ENCODE data around the gene SNAPIN. TPM values are rescaled to one million over a fixed set of nuclear protein-coding genes. Genes with fewer than 3 reads are reported as not detected.

The SNAPIN gene, protein sequence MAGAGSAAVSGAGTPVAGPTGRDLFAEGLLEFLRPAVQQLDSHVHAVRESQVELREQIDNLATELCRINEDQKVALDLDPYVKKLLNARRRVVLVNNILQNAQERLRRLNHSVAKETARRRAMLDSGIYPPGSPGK
- total RNA-seq (2021; ENCODE audit: unreplicated experiment) (39.1 TPM), Bru-seq, nascent RNA (percentile 76 among the genes with signal in this experiment), BruChase-seq, experiment 1, labeled RNA remaining after a 6-hour chase (percentile 86 among the genes with signal in this experiment), BruChase-seq, experiment 2, labeled RNA remaining after a 2-hour chase (percentile 84 among the genes with signal in this experiment)
- 25.9 and 36.2 TPM in 2 replicates for polyA plus RNA-seq (2012)
- long read RNA-seq, transcript SNAPIN-201 (4 exons, 1,030 nt) = major isoform, 66 of 73 reads
- long read RNA-seq, partial matches to known transcripts = 0 of 73 reads
- long read RNA-seq, other reads (novel, unspliced or antisense) = 2 of 73 reads

DNA sequence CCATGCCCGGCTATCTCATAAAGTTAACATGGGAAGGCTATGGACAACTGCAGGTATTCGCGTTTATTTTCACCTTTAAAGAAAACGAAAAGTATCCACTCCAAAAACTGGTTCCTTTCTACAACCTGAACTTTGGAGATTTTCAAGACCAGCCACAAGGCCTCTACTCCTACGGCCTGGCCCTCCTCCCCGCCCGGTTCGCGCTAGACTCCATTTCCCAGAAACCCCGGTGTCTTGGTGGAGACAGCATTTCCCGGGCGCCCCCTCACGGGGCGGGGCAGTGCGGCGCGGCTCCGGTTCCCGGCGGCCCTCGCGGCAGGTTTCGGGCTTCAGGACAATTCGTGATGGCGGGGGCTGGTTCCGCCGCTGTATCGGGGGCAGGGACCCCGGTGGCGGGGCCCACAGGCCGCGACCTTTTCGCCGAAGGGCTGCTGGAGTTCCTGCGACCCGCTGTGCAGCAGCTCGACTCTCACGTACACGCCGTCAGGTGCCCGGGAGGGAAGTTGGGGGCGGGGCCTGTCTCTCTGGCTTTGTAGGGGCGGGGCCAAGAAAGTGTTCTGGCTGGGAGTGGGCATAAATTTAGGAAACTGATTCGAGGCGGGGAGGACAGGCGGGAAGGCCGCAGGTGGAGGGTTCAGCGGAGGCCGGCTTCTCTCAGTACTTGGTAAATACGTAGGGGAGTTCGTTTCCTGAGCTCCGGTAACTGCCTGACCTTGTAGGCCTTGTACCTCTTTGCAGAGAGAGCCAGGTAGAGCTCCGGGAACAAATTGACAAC lies at the start of gene SNAPIN:
TSS of gene SNAPIN (plus strand) at position 304 of the 775 bp plus-strand sequence. CDS start at position 345, 41 bp downstream.
- Histone ChIP-seq H3K79me2 (ENCODE audit: insufficient read depth, low read length) (peaks cover 12% of the 10 kb centered on the region), H3K9me3 (ENCODE audit: control insufficient read depth in 1 of 2, insufficient read depth in 1 of 2, low read depth in 1 of 2, low read length in 2 of 2) (no peaks in the 10 kb centered on the region), H3K4me1 (ENCODE audit: control insufficient read depth in 1 of 2, insufficient read depth in 2 of 2, low read length in 2 of 2) (peaks cover 10 to 22% of the 10 kb centered on the region in 2 experiments; a peak in 3 of 4 replicates), H3K4me3 (replicated peaks in 1 of 2; ENCODE audit: low read depth in 1 of 2, low read length in 2 of 2) (peak within 1 kb of the TSS; percentile 73 to 88), H3K9me2 (ENCODE audit: insufficient read depth) (no peaks in the 10 kb centered on the region), H3K27me3 (ENCODE audit: insufficient read depth, low read length) (no peaks in the 10 kb centered on the region), H2AFZ (ENCODE audit: low read depth, low read length, poor library complexity, severe bottlenecking) (no peak within 1 kb of the TSS), H3K36me3 (ENCODE audit: control insufficient read depth in 1 of 2, insufficient read depth in 2 of 2, low read length in 2 of 2) (peaks cover 22 to 27% of the 10 kb centered on the region in 2 experiments; a peak in 3 of 4 replicates), H3K4me2 (ENCODE audit: low read length) (peak within 1 kb of the TSS; percentile 79), H3K9ac (ENCODE audit: low read length) (peak within 1 kb of the TSS; percentile 67), H3K27ac (ENCODE audit: low read depth, low read length) (peak within 1 kb of the TSS; percentile 80), H4K20me1 (ENCODE audit: insufficient read depth) (no peaks in the 10 kb centered on the region; the same call in 1 of the 2 replicates)
- BruUV-seq (replicated peaks) = TSS peak; percentile 72
- RAD21 ChIA-PET (ENCODE audit: low non-redundant PET in 1 of 2, low total read pairs in 2 of 2, uncharacterized antibody in 2 of 2, unreplicated experiment in 2 of 2) = no interaction called here
- ATAC-seq (peak; percentile 95), DNase-seq (ENCODE audit: low read depth, low spot score) (peak; percentile 69)
- intact Hi-C loops (cut with micrococcal nuclease) = no loop called here
- POLR2A ChIA-PET = interaction anchor here (0.9 to 1.7 kb wide), 5 partner anchors 10 to 117 kb away, joined by 3 to 8 read pairs (median 3); partner anchors contain the start of genes CHTOP and SLC27A3
- CTCF ChIA-PET = interaction anchor here (1.6 kb wide), 1 partner anchor 86 kb away, joined by 5 read pairs; no protein-coding TSS in a partner anchor
- no peak for TF ChIP-seq FOSL1 (IDR thresholded peaks at IDR 0.05; ENCODE audit: low read depth)
- no peak for TF ChIP-seq JUND (IDR thresholded peaks at IDR 0.05)
- TF ChIP-seq ZNF274 (IDR thresholded peaks at IDR 0.05; ENCODE audit: low read depth, low read length) = no peak
- TF ChIP-seq YY1 (IDR thresholded peaks at IDR 0.05; ENCODE audit: extremely low read depth, insufficient replicate concordance, low read depth, low read length) = peak; percentile 84
- TF ChIP-seq EZH2phosphoT487 (IDR thresholded peaks at IDR 0.05; ENCODE audit: borderline replicate concordance) = no peak
- peak; percentile 48; the same call in 1 of the 2 replicates for TF ChIP-seq SP1 (IDR thresholded peaks at IDR 0.05; ENCODE audit: low read depth)
- peak; percentile 81 for TF ChIP-seq ZFX (IDR thresholded peaks at IDR 0.05)
- TF ChIP-seq, protein P1, sequence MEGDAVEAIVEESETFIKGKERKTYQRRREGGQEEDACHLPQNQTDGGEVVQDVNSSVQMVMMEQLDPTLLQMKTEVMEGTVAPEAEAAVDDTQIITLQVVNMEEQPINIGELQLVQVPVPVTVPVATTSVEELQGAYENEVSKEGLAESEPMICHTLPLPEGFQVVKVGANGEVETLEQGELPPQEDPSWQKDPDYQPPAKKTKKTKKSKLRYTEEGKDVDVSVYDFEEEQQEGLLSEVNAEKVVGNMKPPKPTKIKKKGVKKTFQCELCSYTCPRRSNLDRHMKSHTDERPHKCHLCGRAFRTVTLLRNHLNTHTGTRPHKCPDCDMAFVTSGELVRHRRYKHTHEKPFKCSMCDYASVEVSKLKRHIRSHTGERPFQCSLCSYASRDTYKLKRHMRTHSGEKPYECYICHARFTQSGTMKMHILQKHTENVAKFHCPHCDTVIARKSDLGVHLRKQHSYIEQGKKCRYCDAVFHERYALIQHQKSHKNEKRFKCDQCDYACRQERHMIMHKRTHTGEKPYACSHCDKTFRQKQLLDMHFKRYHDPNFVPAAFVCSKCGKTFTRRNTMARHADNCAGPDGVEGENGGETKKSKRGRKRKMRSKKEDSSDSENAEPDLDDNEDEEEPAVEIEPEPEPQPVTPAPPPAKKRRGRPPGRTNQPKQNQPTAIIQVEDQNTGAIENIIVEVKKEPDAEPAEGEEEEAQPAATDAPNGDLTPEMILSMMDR (IDR thresholded peaks at IDR 0.05 in 2 of 3, conservative IDR thresholded peaks at IDR 0.05 in 1 of 3; ENCODE audit: borderline replicate concordance in 1 of 3, insufficient read depth in 1 of 3, low read depth in 2 of 3, low read length in 2 of 3) = no peak
- peak; percentile 54; the same call in 1 of the 2 replicates for TF ChIP-seq ELF1 (IDR thresholded peaks at IDR 0.05; ENCODE audit: borderline replicate concordance, low read depth)
- no peak for TF ChIP-seq SIN3A (IDR thresholded peaks at IDR 0.05; ENCODE audit: low read depth)
- TF ChIP-seq, protein P2, sequence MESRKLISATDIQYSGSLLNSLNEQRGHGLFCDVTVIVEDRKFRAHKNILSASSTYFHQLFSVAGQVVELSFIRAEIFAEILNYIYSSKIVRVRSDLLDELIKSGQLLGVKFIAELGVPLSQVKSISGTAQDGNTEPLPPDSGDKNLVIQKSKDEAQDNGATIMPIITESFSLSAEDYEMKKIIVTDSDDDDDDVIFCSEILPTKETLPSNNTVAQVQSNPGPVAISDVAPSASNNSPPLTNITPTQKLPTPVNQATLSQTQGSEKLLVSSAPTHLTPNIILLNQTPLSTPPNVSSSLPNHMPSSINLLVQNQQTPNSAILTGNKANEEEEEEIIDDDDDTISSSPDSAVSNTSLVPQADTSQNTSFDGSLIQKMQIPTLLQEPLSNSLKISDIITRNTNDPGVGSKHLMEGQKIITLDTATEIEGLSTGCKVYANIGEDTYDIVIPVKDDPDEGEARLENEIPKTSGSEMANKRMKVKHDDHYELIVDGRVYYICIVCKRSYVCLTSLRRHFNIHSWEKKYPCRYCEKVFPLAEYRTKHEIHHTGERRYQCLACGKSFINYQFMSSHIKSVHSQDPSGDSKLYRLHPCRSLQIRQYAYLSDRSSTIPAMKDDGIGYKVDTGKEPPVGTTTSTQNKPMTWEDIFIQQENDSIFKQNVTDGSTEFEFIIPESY (IDR thresholded peaks at IDR 0.05; ENCODE audit: extremely low read depth, insufficient replicate concordance, low read length) = no peak
- peak; percentile 38 for TF ChIP-seq POLR2A (IDR thresholded peaks at IDR 0.05; ENCODE audit: borderline replicate concordance, extremely low read depth, insufficient read depth, insufficient read length)
- TF ChIP-seq, protein P3, sequence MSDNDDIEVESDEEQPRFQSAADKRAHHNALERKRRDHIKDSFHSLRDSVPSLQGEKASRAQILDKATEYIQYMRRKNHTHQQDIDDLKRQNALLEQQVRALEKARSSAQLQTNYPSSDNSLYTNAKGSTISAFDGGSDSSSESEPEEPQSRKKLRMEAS (IDR thresholded peaks at IDR 0.05) = peak; percentile 19; the same call in 1 of the 2 replicates
- no peak for TF ChIP-seq CEBPB (IDR thresholded peaks at IDR 0.05; ENCODE audit: low read depth)
- TF ChIP-seq POLR2AphosphoS5 (IDR thresholded peaks at IDR 0.05; ENCODE audit: low read depth, low read length) = peak; percentile 68
- TF ChIP-seq SRF (IDR thresholded peaks at IDR 0.05; ENCODE audit: low read depth) = 0 out of 2 replicates have a peak, but pooled peaks have one; percentile 19
